ENCODE data around the gene TAGAP.
"Not testable (repeated sequence)": the region's sequence is repeated elsewhere in the genome, so short reads cannot be mapped to it uniquely, and the experiment has no call there.

The TAGAP gene

DNA sequence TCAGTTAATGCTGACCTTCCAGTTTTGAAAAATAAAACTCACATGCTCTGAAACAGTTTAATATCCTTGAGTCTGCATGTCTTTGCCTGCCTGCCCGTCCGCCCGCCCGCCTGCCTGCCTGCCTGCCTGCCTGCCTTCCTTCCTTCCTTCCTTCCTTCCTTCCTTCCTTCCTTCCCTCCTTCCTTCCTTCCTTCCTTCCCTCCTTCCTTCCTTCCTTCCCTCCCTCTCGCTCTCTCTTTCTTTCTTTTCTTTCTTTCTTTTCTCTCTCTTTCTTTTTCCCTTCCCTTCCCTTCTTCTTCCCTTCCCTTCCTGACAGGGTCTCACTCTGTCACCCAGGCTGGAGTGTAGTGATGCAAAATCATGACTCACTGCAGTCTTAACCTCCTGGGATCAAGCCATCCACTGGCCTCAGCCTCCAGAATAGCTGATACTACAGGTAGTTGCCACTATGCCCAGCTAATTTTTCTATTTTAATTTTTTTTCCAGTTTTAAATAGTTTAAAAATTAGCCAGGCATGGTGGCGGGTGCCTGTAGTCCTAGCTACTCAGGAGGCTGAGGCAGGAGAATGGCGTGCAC lies 34.7 kb downstream of the TAGAP start:
- DNase-seq (ENCODE audit: low read depth), result not testable (repeated sequence)

DNA sequence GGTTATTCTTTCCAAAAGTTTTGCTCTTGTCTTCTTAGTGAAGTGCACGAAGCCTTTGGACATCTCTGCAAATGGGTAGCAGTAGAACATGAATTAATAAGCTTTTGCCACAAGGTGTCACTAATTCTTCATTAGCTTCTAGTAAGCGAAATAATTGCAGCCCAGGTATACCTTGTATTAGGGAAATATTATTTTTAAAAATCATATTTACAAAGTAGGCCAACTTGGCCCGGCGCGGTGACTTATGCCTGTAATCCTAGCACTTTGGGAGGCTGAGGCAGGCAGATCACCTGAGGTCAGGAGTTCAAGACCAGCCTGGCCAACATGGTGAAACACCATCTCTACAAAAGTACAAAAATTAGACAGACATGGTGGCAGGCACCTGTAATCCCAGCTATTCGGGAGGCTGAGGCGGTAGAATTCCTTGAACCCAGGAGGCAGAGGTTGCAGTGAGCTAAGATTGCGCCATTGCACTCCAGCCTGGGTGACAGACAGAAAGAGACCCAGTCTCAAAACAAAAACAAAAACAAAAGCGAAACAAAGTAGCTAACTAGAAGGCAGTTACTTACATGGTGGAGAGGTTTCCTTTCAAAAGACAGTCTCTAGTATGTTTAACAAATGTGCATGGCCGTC lies 36.0 kb downstream of the TAGAP start:
- DNase-seq (ENCODE audit: low read depth), result no peak

GRCh38 chr6:159007510-159007909 lies 37.3 kb downstream of the TAGAP start:
- DNase-seq (ENCODE audit: low read depth), result no peak

DNA sequence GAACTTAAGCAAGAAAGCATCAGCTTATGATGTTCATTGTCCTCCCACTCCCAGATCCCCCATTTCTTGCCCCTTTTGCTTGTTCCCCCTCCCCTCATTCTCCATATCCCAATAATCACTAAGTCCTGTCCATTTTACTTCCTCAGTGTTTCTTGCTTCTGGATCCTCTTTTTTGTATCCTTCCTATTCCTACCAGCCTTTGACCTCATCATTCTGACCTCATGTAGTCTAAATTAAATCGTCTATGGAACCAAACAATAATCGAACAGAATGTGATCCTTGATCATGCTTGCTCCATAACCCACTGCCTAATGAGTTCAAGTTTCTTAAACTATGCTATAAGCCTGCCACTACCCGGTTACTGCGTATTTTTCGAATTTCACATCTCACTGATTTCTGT lies 39.4 kb downstream of the TAGAP start:
- no peak for DNase-seq (ENCODE audit: low read depth)

DNA sequence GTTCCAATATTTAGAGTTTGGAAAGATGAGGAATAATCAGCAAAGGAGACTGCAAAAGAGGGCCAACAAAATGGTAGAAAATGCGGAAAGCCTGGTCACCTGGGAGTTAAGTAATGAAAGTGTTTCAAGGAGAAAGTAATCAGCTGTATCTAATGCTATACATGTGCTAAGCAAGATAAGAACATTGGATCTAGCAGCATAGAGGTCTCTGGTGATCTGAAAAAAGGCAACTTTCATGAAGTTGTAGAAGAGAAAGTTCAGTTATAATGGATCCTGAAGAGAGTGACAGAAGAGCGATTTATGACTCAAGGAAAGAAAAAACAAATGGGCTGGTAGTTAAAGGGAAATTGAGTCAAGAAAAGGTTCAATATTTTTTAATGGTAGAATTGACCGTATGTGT lies 40.2 kb downstream of the TAGAP start:
- DNase-seq (ENCODE audit: low read depth), result no peak

GRCh38 chr6:159002432-159003155 lies 42.2 kb downstream of the TAGAP start:
- DNase-seq (ENCODE audit: low read depth), result no peak

DNA sequence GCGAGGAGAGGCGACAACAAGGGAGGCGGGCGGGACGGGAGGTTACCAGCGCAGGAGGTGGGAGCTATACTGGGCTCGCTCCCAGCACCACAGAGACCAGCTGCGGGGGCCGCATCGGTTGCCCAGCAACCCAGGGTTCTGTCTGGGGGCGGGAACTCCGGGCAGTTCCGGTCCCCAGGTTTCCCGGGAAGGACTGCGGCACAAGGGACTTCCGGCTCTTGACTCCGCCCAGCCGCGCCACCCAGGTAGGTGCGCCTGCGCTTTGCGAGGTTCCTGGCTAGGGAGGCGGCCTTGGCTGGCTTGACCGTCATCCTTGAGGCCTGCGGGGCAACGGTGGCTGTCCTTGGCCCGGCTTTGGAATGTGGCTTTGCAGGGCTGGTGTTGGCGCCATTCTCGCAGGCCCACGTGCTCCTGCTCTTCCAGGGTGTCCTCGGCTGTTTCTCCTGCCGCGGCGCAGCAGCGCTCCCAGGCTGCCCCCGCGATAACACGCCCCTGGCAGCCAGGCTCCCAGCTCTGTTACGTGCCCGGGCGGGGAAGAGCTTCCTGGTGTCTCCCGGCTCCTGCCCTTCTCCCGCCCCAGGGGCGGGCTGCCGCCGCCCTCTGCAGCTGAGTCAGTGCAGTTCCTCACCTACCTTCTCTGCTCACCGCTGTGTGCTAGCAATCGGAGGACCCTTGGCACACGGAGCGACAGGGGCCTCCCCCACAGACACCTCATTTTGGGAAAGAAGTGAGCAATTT lies 45.0 kb downstream of the TAGAP start, which contains the start of gene RSPH3:
RSPH3 (minus strand) TSS at position 537 of the 738 bp plus-strand sequence. CDS start 652 bp downstream, outside the sequence.
- peak; percentile 76 for DNase-seq (ENCODE audit: low read depth)

DNA sequence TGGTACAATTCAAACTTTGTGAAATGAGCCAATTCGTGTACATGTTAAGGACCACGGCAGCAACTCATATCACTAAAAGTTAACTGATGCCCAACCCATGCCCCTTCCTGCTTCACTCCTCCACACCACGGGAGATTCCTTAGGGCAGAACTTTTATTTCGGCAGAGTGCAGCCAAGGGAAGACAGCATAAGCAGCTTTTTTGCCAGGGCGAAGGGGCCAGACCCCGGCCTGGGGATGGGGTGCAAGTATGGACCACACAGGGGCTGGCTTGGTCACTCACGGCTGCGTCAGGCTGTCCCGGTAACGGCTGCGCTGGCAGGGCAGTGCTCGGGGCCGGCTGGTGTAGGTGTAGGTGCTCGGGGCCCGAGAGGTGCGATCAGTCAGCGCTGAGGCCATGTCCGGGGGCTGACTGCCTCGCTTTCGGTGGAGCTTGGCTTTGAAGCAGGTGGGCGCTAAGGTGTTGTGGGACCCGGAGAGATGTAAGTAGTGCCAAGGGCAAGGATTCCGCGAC lies 45.6 kb downstream of the TAGAP start:
- no peak for DNase-seq (ENCODE audit: low read depth)

DNA sequence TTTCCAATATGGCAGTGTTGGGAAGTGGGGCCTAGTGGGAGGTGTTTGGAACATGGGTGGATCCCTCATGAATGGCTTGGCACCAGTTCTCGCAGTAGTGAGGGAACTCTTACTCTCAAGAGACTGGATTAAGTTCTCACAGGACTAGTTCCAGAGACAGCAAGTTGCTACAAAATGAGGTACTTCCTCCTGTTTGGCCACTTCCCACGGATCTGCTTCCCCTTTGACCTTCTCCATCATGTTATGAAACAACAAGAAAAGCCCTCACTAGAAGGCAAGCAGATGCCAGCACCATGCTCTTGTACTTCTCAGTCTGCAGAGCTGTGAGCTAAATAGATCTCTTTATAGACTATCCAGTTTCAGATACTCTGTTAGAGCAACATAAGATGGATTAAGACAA lies 47.9 kb downstream of the TAGAP start:
- no peak for DNase-seq (ENCODE audit: low read depth)

- no peak for DNase-seq (ENCODE audit: low read depth)
Observed at GRCh38 chr6:158993639-158994038, 51.2 kb downstream of the TAGAP start.

DNA sequence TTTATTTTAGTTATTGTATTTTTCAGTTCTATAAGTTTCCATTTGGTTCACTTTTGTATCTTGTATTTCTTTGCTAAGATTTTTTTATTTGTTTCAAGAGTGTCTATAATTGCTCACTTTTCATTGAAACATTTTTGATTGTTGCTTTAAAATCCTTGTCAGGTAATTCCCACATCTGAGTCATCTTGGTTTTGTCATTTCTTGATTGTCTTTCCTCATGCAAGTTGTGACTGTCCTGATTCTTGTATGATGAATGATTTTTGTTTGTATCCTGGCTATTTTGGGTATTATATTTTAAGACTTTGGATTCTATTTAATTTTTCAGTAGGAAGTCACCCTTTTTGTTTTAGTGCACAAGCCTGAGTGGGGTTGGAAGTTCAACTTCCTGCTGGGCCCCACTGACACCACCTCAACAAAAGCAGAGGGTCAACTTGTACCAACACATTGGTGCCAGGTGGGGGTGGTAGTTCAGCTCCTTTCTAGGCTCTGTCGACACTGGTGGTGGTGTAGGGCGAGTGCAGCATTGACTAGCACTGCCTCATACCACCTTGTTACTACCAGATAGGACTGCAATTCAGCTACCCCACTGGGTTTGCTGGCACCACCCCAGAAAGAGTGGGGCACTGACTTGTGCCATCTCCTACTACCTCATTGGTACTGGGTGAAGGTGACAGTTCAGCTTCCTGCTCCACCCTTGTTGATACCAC lies 53.6 kb downstream of the TAGAP start:
- DNase-seq (ENCODE audit: low read depth), result no peak

GRCh38 chr6:158989711-158990110 lies 55.1 kb downstream of the TAGAP start:
- DNase-seq (ENCODE audit: low read depth), result not testable (repeated sequence)

DNA sequence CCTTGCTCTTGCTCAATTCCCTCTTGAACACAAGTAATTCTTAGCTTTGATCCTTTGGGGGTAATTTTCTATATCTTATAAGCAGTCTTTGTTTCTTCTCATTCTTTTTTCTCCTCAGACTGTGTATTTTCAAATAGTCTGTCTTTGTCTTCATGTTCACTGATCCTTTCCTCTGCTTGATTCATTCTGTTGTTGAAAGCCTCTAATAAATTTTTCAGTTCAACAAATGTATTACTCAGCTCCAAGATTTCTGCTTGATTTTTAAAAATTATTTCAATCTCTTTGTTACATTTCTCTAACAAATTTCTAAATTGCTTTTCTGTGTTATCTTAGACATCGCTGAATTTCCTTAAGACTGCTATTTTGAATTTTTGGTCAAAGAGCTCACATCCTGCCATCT lies 56.3 kb downstream of the TAGAP start:
- no peak for DNase-seq (ENCODE audit: low read depth)

DNA sequence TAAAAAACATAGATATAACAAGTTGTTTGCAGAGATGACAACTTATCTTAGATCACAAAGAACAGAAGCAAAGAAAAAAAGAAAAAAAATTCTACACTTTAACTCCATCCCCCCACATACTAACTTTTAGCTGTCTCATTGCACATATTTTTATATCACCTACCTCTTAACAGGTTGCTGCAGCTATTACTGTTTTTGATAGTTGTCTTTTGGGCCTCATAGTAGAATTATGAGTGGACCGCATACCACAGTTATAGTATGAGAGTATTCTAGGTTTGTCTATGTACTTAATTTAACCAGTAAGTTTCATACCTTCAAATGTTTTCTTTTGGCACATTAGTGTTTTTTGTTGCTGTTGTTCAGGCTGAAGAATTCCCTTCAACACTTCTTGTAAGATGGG lies 57.1 kb downstream of the TAGAP start:
- no peak for DNase-seq (ENCODE audit: low read depth)

Measured in stromal cell of bone marrow (primary cell).